Ishikawa (cell line): ENCODE results near the gene LGI2.

Experiments
- CEBPB ChIP-seq: IDR thresholded peaks from 2 replicates; pipeline ENCODE4 v1.6.1; 2012
- CREB1 ChIP-seq: IDR thresholded peaks from 2 replicates; pipeline ENCODE4 v1.6.1; 2012; ENCODE audit warnings: low read depth
- EGR1 ChIP-seq: IDR thresholded peaks from 2 replicates; pipeline ENCODE4 v1.6.1; 2012
- EP300 ChIP-seq: IDR thresholded peaks from 2 replicates; pipeline ENCODE4 v1.6.1; 2012; ENCODE audit warnings: borderline replicate concordance
- FOXM1 ChIP-seq: IDR thresholded peaks from 2 replicates; pipeline ENCODE4 v1.6.1; 2012; ENCODE audit warnings: low read depth, borderline replicate concordance
- MAX ChIP-seq: IDR thresholded peaks from 2 replicates; pipeline ENCODE4 v1.6.1; 2012
- NFIC ChIP-seq: IDR thresholded peaks from 2 replicates; pipeline ENCODE4 v1.6.1; 2012
- RAD21 ChIP-seq: IDR thresholded peaks from 2 replicates; pipeline ENCODE4 v1.6.1; 2012; ENCODE audit warnings: low read depth
- REST ChIP-seq: IDR thresholded peaks from 2 replicates; pipeline ENCODE4 v1.6.1; 2012; ENCODE audit warnings: low read depth, mild to moderate bottlenecking
- TAF1 ChIP-seq: IDR thresholded peaks from 2 replicates; pipeline ENCODE4 v1.6.1; 2012; ENCODE audit warnings: low read depth, mild to moderate bottlenecking
- TCF12 ChIP-seq: IDR thresholded peaks from 2 replicates; pipeline ENCODE4 v1.6.1; 2012; ENCODE audit warnings: low read depth
- TEAD4 ChIP-seq: IDR thresholded peaks from 2 replicates; pipeline ENCODE4 v1.6.1; 2012
- USF1 ChIP-seq: IDR thresholded peaks from 2 replicates; pipeline ENCODE4 v1.6.1; 2012
- YY1 ChIP-seq: IDR thresholded peaks from 2 replicates; pipeline ENCODE4 v1.6.1; 2012; ENCODE audit warnings: low read depth
- ZBTB7A ChIP-seq: IDR thresholded peaks from 2 replicates; pipeline ENCODE4 v1.6.1; 2012; ENCODE audit warnings: low read depth

The LGI2 gene

GRCh38 chr4:25000639-25001038 lies 30.1 kb downstream of the LGI2 start:
- TF ChIP-seq EP300 (no peak), CREB1 (no peak), NFIC (no peak), TEAD4 (no peak), MAX (no peak), RAD21 (no peak)

- no peak for TF ChIP-seq CEBPB
- no peak for TF ChIP-seq TEAD4
- TF ChIP-seq TCF12 = no peak
Observed at GRCh38 chr4:24999392-25000089, 31.2 kb downstream of the LGI2 start.

GRCh38 chr4:24995346-24995919 lies 35.3 kb downstream of the LGI2 start:
- no peak for TF ChIP-seq CREB1
- TF ChIP-seq TCF12 = no peak

GRCh38 chr4:24993551-24994080 lies 37.1 kb downstream of the LGI2 start:
- TF ChIP-seq ZBTB7A (no peak), CEBPB (no peak), NFIC (no peak), EGR1 (no peak), TCF12 (no peak), YY1 (no peak), FOXM1 (no peak), TAF1 (no peak), RAD21 (no peak), CREB1 (no peak), USF1 (no peak), REST (no peak), TEAD4 (no peak), MAX (no peak)

- TF ChIP-seq YY1 (no peak), USF1 (no peak), FOXM1 (no peak), TCF12 (no peak), NFIC (no peak), ZBTB7A (no peak), CREB1 (no peak), REST (no peak), MAX (no peak), EGR1 (no peak), TAF1 (no peak), TEAD4 (no peak), EP300 (no peak), CEBPB (no peak), RAD21 (no peak)
Observed at GRCh38 chr4:24992968-24993367, 37.8 kb downstream of the LGI2 start.

- TF ChIP-seq MAX = no peak
- TF ChIP-seq NFIC = no peak
- no peak for TF ChIP-seq ZBTB7A
- TF ChIP-seq FOXM1 = no peak
- no peak for TF ChIP-seq TCF12
- TF ChIP-seq EGR1 = no peak
- no peak for TF ChIP-seq TEAD4
- no peak for TF ChIP-seq RAD21
- no peak for TF ChIP-seq USF1
- TF ChIP-seq TAF1 = no peak
- TF ChIP-seq YY1 = no peak
- no peak for TF ChIP-seq REST
- TF ChIP-seq CEBPB = no peak
Observed at GRCh38 chr4:24991015-24991414, 39.7 kb downstream of the LGI2 start.
